Fibroblast of mammary gland (primary cell): ENCODE measurements around the gene KDM4B.

Source experiments
- DNase-seq: peaks from one replicate; pipeline ENCODE4 v3.0.0-alpha.2; 2010; ENCODE audit warnings: low read depth
- H3K4me3 ChIP-seq: 2 replicates; pipeline ENCODE4 v1.5.1; 2011; ENCODE audit warnings: low read depth, mild to moderate bottlenecking, low read length, moderate library complexity; ENCODE audit not compliant: control insufficient read depth
- TF ChIP-seq, protein P1 (sequence below): conservative IDR thresholded peaks from 2 replicates; pipeline ENCODE4 v1.5.1; 2011; ENCODE audit warnings: low read depth, low read length, inconsistent platforms; ENCODE audit not compliant: control insufficient read depth, insufficient read depth

The KDM4B gene

DNA sequence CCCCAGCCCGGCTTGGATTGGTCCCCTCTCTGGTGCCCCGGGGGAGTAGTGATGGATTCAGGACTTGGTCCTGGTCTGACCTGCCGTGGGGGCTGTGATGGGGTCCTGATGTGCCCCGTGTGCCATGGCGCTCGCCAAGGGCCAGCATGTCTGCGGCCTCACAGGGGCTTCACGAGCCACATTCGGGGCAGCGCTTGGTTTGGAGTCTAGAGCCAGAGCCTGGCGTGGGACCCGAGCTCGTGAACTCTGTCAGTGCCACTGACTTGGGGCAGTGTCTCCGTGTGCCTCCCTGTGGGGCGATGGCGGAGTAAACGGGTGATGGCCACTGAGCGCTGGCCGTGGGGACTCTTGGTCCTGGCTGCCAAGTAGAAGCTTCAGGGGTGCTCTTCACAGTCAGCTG, 17.1 kb downstream of the KDM4B start:
- DNase-seq: no peak
- H3K4me3 ChIP-seq: no peak overlapping the region
- TF ChIP-seq, protein P1, sequence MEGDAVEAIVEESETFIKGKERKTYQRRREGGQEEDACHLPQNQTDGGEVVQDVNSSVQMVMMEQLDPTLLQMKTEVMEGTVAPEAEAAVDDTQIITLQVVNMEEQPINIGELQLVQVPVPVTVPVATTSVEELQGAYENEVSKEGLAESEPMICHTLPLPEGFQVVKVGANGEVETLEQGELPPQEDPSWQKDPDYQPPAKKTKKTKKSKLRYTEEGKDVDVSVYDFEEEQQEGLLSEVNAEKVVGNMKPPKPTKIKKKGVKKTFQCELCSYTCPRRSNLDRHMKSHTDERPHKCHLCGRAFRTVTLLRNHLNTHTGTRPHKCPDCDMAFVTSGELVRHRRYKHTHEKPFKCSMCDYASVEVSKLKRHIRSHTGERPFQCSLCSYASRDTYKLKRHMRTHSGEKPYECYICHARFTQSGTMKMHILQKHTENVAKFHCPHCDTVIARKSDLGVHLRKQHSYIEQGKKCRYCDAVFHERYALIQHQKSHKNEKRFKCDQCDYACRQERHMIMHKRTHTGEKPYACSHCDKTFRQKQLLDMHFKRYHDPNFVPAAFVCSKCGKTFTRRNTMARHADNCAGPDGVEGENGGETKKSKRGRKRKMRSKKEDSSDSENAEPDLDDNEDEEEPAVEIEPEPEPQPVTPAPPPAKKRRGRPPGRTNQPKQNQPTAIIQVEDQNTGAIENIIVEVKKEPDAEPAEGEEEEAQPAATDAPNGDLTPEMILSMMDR: no peak

DNA sequence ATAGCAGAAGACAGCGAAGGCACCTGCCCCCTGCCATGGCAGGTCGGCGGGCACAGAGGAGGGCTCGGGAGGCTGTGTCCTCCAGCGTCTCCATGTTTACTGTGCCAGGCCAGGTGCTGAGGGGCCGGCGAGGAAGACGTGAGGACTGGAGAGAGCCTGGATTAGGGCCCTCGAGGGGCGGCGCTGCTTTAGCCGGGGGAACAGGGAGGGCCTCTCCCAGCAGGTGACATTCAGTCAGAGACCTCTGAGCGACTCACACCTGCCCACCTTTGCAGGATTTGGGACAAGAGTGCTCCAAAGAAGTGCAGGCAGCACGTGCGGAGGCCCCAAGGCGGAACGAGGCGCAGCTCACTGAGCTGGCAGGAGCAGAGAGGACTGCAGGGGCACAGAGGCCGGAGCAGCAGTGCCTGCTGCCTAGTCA, 17.6 kb downstream of the KDM4B start:
- TF ChIP-seq, protein P1: no peak
- no peak overlapping the region for H3K4me3 ChIP-seq
- DNase-seq: no peak

DNA sequence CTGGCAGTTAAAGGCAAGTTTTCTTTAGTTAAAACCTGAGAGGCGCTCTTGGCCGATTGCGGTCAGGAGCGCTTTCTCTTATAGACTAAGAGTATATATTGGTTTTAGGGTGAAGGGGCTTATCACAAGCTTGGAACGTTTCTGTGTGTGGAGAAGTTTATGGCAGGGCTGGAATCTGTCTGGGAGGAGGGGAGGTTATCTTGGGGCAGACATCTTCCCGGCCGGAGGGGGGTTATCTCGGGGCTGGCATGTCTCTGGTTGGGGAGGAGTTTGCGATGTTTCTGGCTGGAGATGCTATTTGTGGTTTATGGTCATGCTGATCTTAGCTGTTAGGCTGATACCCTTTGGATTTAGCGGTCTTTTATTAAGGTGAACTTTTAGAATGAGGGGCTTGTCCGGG, 18.3 kb downstream of the KDM4B start:
- TF ChIP-seq, protein P1: no peak
- H3K4me3 ChIP-seq: no peak overlapping the region
- peak; percentile 35 for DNase-seq

DNA sequence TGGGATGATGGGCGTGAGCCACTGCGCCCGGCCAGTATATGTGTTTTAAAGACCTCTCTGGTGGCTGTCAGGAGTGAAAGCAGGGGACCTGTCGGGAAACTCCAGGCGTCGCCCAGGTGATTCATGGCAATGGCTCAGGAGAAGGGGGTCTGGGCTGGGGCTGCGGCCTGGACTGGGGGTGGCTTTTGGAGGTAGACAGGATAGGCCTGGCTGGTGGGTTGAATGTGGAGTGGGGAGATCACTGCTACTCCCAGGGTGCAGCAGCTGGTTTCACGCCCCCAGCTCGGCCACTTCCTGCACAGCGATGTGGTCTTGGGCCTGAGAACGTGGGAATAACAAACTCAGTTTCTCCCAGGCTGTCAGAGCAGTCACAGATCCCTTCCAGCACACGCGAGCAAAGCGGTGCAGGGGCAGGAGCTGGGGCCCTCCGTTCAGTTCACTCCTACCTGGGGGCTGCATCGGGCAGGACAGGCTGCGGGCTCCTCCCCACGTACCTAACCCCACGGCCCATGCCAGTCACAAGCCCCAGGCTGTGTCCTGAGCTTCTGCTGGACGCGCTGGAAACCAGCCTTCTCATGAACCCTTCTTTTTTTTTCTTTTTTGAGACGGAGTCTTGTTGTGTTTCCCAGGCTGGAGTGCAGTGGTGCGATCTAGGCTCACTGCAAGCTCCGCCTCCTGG, 18.9 kb downstream of the KDM4B start:
- peak; percentile 59 for DNase-seq
- TF ChIP-seq, protein P1: no peak
- H3K4me3 ChIP-seq: no peak overlapping the region

DNA sequence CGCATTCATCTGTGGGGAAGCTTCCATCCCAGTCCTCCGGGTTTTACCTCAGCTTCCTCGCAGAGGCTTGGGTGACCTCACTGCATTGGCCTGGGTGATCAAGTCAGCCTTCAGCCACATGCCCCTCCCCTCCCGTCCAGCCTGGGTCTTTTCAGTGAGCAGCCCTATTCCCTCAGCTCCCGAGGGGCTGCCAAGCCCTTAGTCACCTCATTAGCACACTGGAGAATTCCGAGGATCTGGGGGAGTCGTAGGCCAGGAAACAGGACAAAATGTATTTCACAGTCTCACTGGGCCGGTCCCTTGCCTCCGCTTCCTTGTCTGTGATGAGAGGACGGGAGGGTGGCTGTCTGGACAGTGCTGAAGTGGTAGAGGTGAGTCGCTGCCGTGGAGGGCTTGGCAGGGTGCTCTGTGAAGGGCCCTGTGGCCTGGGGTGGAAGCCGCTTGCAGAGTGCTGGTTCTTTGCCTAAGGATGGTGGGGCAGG, 19.9 kb downstream of the KDM4B start:
- DNase-seq: peak; percentile 93
- H3K4me3 ChIP-seq: peak overlapping the region; percentile 13
- TF ChIP-seq, protein P1: no peak

DNA sequence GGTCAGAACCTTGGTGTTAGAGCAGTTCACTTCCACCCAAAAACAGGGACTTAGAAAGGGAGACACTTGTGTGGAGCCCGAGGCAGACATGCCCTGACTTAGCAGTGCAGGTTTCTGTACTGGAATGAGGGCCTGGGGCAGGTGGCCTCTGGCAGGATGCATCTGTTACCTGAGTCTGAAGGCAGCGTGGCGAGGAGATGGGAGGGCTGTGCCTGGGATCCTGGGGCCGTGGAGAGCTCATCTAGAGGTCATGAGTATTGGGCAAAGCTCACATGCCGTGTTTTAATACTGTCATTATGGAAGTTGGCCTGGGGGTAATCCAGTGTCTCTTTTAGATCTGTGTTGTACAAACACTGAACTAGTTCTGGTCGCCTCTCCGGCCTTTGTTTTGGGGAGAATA, 21.4 kb downstream of the KDM4B start:
- no peak overlapping the region for H3K4me3 ChIP-seq
- TF ChIP-seq, protein P1: no peak

DNA sequence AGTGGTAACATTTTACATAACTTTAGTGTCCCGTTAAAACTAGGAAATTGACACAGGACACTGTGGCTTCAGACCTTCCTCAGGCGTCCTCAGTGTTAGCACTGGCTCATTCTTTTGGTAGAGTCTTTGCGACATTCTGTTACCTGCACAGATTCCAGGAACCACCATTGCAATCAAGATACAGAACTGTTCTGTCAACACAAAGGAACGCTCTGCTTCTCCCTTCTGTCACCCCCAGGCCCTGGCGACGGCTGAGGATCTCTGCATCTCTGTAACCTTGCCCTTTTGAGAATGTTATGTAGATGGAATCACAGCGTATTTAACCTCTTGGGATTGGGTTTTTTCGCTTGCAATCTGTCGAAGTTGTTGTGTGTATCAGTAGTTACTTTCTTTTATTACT, 22.6 kb downstream of the KDM4B start:
- TF ChIP-seq, protein P1: no peak

More for the DNA sequence above, 21.4 kb downstream of the KDM4B start:
- DNase-seq: no peak

More for the DNA sequence above, 22.6 kb downstream of the KDM4B start:
- H3K4me3 ChIP-seq: no peak overlapping the region
- DNase-seq: no peak
